Measurements from ENCODE around the gene CNGB1.

The CNGB1 gene

DNA sequence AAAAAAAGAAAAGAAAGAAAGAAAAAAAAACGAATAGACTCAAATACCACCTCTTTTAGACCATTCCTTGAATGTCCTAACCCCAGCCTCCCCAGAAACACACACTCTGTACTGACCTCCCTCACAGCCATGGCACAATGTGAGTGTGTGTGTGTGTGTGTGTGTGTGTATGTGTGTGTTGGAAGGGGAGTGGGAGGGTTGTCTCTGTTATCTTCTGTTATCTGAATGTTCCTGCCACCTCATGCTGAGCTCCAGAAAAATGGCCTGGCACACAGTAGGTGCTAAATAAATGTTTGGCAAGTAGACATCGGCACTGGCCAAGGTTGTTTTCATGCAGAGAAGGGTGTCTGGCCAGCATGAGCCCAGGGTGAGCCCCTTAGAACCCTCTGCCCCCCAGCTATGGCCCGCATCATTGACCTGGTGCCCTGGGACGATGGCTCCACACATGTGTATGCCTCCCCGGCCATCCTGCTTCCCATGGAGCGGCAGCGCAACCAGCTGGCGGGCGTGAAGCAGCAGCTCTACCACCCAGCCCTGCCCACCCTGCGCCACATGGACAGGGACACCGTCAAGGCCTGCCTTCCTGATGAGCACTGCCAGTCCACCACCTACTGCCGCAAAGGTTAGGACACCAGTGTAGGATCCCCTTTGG, 6.6 kb upstream of the CNGB1 start:
- no peak for DNase-seq (ENCODE audit: low read depth, low spot score)
- TF ChIP-seq CTCF (IDR thresholded peaks at IDR 0.05; ENCODE audit: low read depth, low read length), result no peak
- in situ Hi-C loops (cut with HindIII; ENCODE audit: low sequenced_read_pairs), result no loop called here
- no peak overlapping the region for H3K4me3 ChIP-seq (ENCODE audit: low read depth, low read length)

DNA sequence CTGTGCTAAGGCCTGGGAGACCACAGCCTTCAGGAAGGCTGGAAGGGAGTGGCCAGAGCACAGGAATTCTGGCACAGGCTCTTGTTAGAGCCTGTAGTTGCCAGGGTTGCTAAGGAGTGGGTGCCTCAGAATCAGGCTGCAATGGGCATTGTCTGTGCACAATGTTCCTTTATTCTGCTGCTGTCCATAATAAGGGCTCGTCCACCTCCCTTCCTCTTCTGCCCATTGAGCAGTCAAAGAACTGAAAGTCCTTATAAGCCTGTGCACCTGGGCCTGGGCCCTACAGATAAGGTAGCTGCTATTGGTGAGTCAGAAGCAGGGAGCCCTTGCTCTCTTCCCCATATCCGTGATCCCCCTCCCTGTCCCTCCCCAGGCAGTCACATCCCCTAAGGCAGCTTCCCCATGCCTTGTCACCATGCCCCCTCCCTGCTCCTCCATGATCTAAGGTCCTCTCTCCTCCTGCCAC, 5.4 kb upstream of the CNGB1 start:
- TF ChIP-seq CTCF (IDR thresholded peaks at IDR 0.05; ENCODE audit: low read depth, low read length), result no peak
- H3K4me3 ChIP-seq (ENCODE audit: low read depth, low read length), result no peak overlapping the region
- in situ Hi-C loops (cut with HindIII; ENCODE audit: low sequenced_read_pairs), result no loop called here
- no peak for DNase-seq (ENCODE audit: low read depth, low spot score)

GRCh38 chr16:57972306-57972705, 1.4 kb upstream of the CNGB1 start:
- TF ChIP-seq CTCF (IDR thresholded peaks at IDR 0.05; ENCODE audit: low read depth, low read length), result no peak
- no peak overlapping the region for H3K4me3 ChIP-seq (ENCODE audit: low read depth, low read length)
- in situ Hi-C loops (cut with HindIII; ENCODE audit: low sequenced_read_pairs), result no loop called here
- no peak for DNase-seq (ENCODE audit: low read depth, low spot score)

- H3K4me3 ChIP-seq (ENCODE audit: low read depth, low read length), result no peak overlapping the region
- no peak for DNase-seq (ENCODE audit: low read depth, low spot score)
- TF ChIP-seq CTCF (IDR thresholded peaks at IDR 0.05; ENCODE audit: low read depth, low read length), result no peak
- in situ Hi-C loops (cut with HindIII; ENCODE audit: low sequenced_read_pairs), result no loop called here
Measured at GRCh38 chr16:57971848-57972247, 920 bp upstream of the CNGB1 start.

DNA sequence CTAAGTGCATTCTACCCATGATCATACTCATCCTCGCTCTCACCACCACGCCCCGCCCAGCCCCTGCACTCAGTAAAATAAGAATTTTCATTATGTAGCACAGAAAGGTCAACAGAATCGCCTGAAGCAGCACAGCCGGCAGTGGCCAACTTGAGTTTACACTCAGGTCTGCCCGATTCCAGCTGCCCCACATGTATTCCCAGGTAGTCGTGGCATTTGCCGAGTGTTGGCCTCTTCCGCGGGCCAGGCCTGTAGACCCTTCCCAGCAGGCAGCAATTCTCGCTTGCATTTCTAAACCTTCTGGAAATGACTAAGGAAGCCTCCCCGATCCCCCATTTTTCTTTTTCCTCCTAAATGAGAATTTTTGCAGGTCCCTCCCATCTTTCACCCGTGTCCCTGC, 609 bp downstream of the CNGB1 start:
- TF ChIP-seq CTCF (IDR thresholded peaks at IDR 0.05; ENCODE audit: low read depth, low read length), result no peak
- in situ Hi-C loops (cut with HindIII; ENCODE audit: low sequenced_read_pairs), result no loop called here

GRCh38 chr16:57969451-57970123, 1.3 kb downstream of the CNGB1 start:
- no peak overlapping the region for H3K4me3 ChIP-seq (ENCODE audit: low read depth, low read length)
- in situ Hi-C loops (cut with HindIII; ENCODE audit: low sequenced_read_pairs), result no loop called here
- TF ChIP-seq CTCF (IDR thresholded peaks at IDR 0.05; ENCODE audit: low read depth, low read length), result no peak
- no peak for DNase-seq (ENCODE audit: low read depth, low spot score)

More for the DNA sequence above, 609 bp downstream of the CNGB1 start:
- no peak for DNase-seq (ENCODE audit: low read depth, low spot score)
- no peak overlapping the region for H3K4me3 ChIP-seq (ENCODE audit: low read depth, low read length)
